ENCODE data around the gene PCK2.

Gene PCK2

GRCh38 chr14:24060984-24061913 is 32.9 kb upstream of the PCK2 start:
- ATAC-seq = no peak
- no peak for TF ChIP-seq ZNF8 (CRISPR knock-in tag; IDR thresholded peaks at IDR 0.05)

- ATAC-seq = no peak
- TF ChIP-seq RARB (CRISPR knock-in tag; IDR thresholded peaks at IDR 0.05) (no peak), CSDC2 (CRISPR knock-in tag; IDR thresholded peaks at IDR 0.05) (no peak), CREB5 (CRISPR knock-in tag; IDR thresholded peaks at IDR 0.05; ENCODE audit: low read depth) (no peak), ZC3H10 (CRISPR knock-in tag; IDR thresholded peaks at IDR 0.05) (no peak), ISL1 (CRISPR knock-in tag; IDR thresholded peaks at IDR 0.05) (no peak), TSHZ2 (CRISPR knock-in tag; IDR thresholded peaks at IDR 0.05) (no peak), PPARA (CRISPR knock-in tag; IDR thresholded peaks at IDR 0.05; ENCODE audit: borderline replicate concordance) (no peak), ZNF565 (CRISPR knock-in tag; conservative IDR thresholded peaks at IDR 0.05; ENCODE audit: low read depth) (no peak), GLIS3 (CRISPR knock-in tag; IDR thresholded peaks at IDR 0.05) (no peak), ZNF70 (CRISPR knock-in tag; IDR thresholded peaks at IDR 0.05) (no peak), TCF4 (CRISPR knock-in tag; IDR thresholded peaks at IDR 0.05; ENCODE audit: borderline replicate concordance) (no peak), SNAI2 (CRISPR knock-in tag; IDR thresholded peaks at IDR 0.05) (no peak), CSRNP3 (CRISPR knock-in tag; IDR thresholded peaks at IDR 0.05) (no peak), TOX (CRISPR knock-in tag; IDR thresholded peaks at IDR 0.05; ENCODE audit: borderline replicate concordance) (no peak), ZFP30 (CRISPR knock-in tag; IDR thresholded peaks at IDR 0.05) (no peak), PATZ1 (CRISPR knock-in tag; IDR thresholded peaks at IDR 0.05; ENCODE audit: borderline replicate concordance) (no peak), BACH2 (CRISPR knock-in tag; IDR thresholded peaks at IDR 0.05; ENCODE audit: borderline replicate concordance) (no peak)
These were observed 31.7 kb upstream of the PCK2 start for GRCh38 chr14:24062216-24062980.

GRCh38 chr14:24063263-24063836 is 30.8 kb upstream of the PCK2 start:
- TF ChIP-seq PPARA (CRISPR knock-in tag; IDR thresholded peaks at IDR 0.05; ENCODE audit: borderline replicate concordance) (no peak), ZFP3 (CRISPR knock-in tag; IDR thresholded peaks at IDR 0.05) (no peak), ISL1 (CRISPR knock-in tag; IDR thresholded peaks at IDR 0.05) (no peak), TCF4 (CRISPR knock-in tag; IDR thresholded peaks at IDR 0.05; ENCODE audit: borderline replicate concordance) (no peak), ZNF8 (CRISPR knock-in tag; IDR thresholded peaks at IDR 0.05) (no peak), POU6F1 (CRISPR knock-in tag; IDR thresholded peaks at IDR 0.05; ENCODE audit: borderline replicate concordance, low read depth) (no peak), OSR1 (CRISPR knock-in tag; IDR thresholded peaks at IDR 0.05) (no peak), BACH2 (CRISPR knock-in tag; IDR thresholded peaks at IDR 0.05; ENCODE audit: borderline replicate concordance) (no peak), CSDC2 (CRISPR knock-in tag; IDR thresholded peaks at IDR 0.05) (no peak), TSHZ2 (CRISPR knock-in tag; IDR thresholded peaks at IDR 0.05) (no peak), SNAI2 (CRISPR knock-in tag; IDR thresholded peaks at IDR 0.05) (no peak), RARB (CRISPR knock-in tag; IDR thresholded peaks at IDR 0.05) (no peak)
- ATAC-seq = no peak

Data from SK-N-SH treated with all-trans-retinoic acid at 6 μM for 48 hours (cell line).